ENCODE data around the gene FMN1. TPM values are rescaled to one million over a fixed set of nuclear protein-coding genes. Genes with fewer than 3 reads are reported as not detected.

The FMN1 gene
- total RNA-seq, 2 donors from 2014 or later = 0.60 to 1.1 TPM

GRCh38 chr15:33031324-33031821 lies 163.1 kb downstream of the FMN1 start:
- no peak overlapping the region for H3K27ac ChIP-seq (ENCODE audit: low read depth, low read length)
- no peaks in the 10 kb centered on the region for H3K4me1 ChIP-seq (ENCODE audit: control insufficient read depth, insufficient read depth, low read length)
- no peak for TF ChIP-seq CTCF (conservative IDR thresholded peaks at IDR 0.05)
- no peak overlapping the region for H3K4me3 ChIP-seq (ENCODE audit: low read length)
- H3K36me3 Mint-ChIP-seq (ENCODE audit: low read depth) = no peaks in the 10 kb centered on the region
- no peak for DNase-seq
- no peaks in the 10 kb centered on the region for H3K9me3 ChIP-seq (ENCODE audit: control insufficient read depth, low read length)
- H3K4me1 Mint-ChIP-seq = no peaks in the 10 kb centered on the region
- no peak overlapping the region for H3K27ac Mint-ChIP-seq
- H3K27me3 ChIP-seq (ENCODE audit: control insufficient read depth, insufficient read depth, low read length, poor library complexity, severe bottlenecking) = no peaks in the 10 kb centered on the region
- no peaks in the 10 kb centered on the region for H3K9me3 Mint-ChIP-seq
- WGBS, 2 experiments (ENCODE audit: insufficient coverage in 1 of 2, insufficient read length in 1 of 2) = 70 to 84% methylated on average over 2 to 5 of the region's 5 CpGs
- H3K27me3 Mint-ChIP-seq (ENCODE audit: insufficient read depth) = no peaks in the 10 kb centered on the region
- H3K4me3 Mint-ChIP-seq = no peak overlapping the region
- no peaks in the 10 kb centered on the region for H3K36me3 ChIP-seq (ENCODE audit: control insufficient read depth, insufficient read depth, low read length)
- H3K9ac ChIP-seq (ENCODE audit: extremely low read depth, low read length, poor library complexity, severe bottlenecking) = no peak overlapping the region

DNA sequence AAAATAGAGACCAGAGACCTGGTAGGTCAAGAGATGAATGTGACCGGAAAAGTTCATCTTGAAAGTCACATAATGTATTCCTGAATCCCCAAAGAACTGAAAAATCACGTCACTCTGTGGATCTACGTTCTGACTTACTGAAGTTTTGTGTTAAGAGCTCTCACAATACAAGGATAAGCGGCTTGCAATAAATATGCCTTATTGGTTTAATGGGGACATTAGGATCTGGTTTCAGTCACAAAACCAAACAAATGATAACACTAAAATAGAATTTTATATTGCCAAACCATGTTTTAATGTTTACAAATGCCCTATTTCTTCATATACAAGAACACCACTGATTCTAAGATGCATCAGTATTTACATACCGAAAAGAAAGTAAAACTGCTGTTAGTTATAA lies 164.2 kb downstream of the FMN1 start:
- no peak for DNase-seq
- H3K4me3 Mint-ChIP-seq = no peak overlapping the region

DNA sequence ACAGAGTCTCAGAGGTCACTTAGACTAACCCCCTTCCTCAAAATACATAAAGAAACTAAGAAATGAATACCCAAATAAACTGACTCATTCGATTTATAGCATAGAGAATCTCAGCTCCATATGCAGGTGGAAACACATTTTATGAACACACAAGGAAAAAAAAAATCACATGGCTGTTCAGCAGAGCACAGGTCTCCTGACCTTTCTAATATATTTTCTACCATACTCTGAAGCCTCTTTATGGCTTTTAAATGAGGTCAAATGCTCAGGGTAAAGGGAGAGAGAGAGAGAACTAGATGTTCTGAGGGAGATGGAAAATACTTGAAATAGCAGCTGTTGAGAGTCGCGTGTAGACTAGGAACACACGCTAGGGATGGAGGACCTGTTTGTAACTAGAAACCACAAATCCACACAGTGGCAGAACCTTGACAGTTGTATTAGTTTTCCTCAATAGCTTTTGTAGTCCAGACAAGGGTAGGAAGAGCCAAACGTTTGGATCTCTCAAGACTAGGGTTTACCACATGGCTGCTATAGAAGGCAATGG lies 165.3 kb downstream of the FMN1 start:
- no peak overlapping the region for H3K9ac ChIP-seq (ENCODE audit: extremely low read depth, low read length, poor library complexity, severe bottlenecking)
- Mint-ChIP-seq H3K27ac (no peak overlapping the region), H3K4me1 (peaks cover 5% of the 10 kb centered on the region), H3K4me3 (no peak overlapping the region), H3K36me3 (ENCODE audit: low read depth) (no peaks in the 10 kb centered on the region), H3K27me3 (ENCODE audit: insufficient read depth) (no peaks in the 10 kb centered on the region), H3K9me3 (no peaks in the 10 kb centered on the region)
- H3K36me3 ChIP-seq (ENCODE audit: control insufficient read depth, insufficient read depth, low read length) = no peaks in the 10 kb centered on the region
- no peak for DNase-seq
- no peaks in the 10 kb centered on the region for H3K4me1 ChIP-seq (ENCODE audit: control insufficient read depth, insufficient read depth, low read length)
- H3K4me3 ChIP-seq (ENCODE audit: low read length) = no peak overlapping the region
- 90 to 95% methylated on average over 5 of the region's 5 CpGs for WGBS, 2 experiments (ENCODE audit: insufficient coverage in 1 of 2, insufficient read length in 1 of 2)
- H3K9me3 ChIP-seq (ENCODE audit: control insufficient read depth, low read length) = no peaks in the 10 kb centered on the region
- no peak for TF ChIP-seq CTCF (conservative IDR thresholded peaks at IDR 0.05)
- H3K27ac ChIP-seq (ENCODE audit: low read depth, low read length) = no peak overlapping the region
- no peaks in the 10 kb centered on the region for H3K27me3 ChIP-seq (ENCODE audit: control insufficient read depth, insufficient read depth, low read length, poor library complexity, severe bottlenecking)

More for the DNA sequence above, 164.2 kb downstream of the FMN1 start:
- H3K9me3 Mint-ChIP-seq = no peaks in the 10 kb centered on the region
- no peak for TF ChIP-seq CTCF (conservative IDR thresholded peaks at IDR 0.05)
- H3K27me3 Mint-ChIP-seq (ENCODE audit: insufficient read depth) = no peaks in the 10 kb centered on the region
- 92 to 93% methylated on average over 2 to 4 of the region's 5 CpGs for WGBS, 2 experiments (ENCODE audit: insufficient coverage in 1 of 2, insufficient read length in 1 of 2)
- Histone ChIP-seq H3K9me3 (ENCODE audit: control insufficient read depth, low read length) (no peaks in the 10 kb centered on the region), H3K4me3 (ENCODE audit: low read length) (no peak overlapping the region), H3K9ac (ENCODE audit: extremely low read depth, low read length, poor library complexity, severe bottlenecking) (no peak overlapping the region), H3K27me3 (ENCODE audit: control insufficient read depth, insufficient read depth, low read length, poor library complexity, severe bottlenecking) (no peaks in the 10 kb centered on the region), H3K27ac (ENCODE audit: low read depth, low read length) (no peak overlapping the region), H3K4me1 (ENCODE audit: control insufficient read depth, insufficient read depth, low read length) (no peaks in the 10 kb centered on the region), H3K36me3 (ENCODE audit: control insufficient read depth, insufficient read depth, low read length) (no peaks in the 10 kb centered on the region)
- H3K36me3 Mint-ChIP-seq (ENCODE audit: low read depth) = no peaks in the 10 kb centered on the region
- H3K27ac Mint-ChIP-seq = no peak overlapping the region
- H3K4me1 Mint-ChIP-seq = peaks cover 5% of the 10 kb centered on the region

Measured in endodermal cell (in vitro differentiated cells).